Urothelium cell line (cell line): ENCODE data around the gene MEPE.
A peak's percentile ranks its signal among the peaks of the same experiment; 100 is the strongest.

Experiments
- DNase-seq: peaks from one replicate; pipeline ENCODE4 v3.0.0; 2011; ENCODE audit warnings: low spot score, mixed read lengths
- FAIRE-seq: peaks from 2 replicates; lab custom pipeline; 2011; peaks lifted over from hg19 to GRCh38; lab: Jason Lieb, UNC

Gene MEPE

DNA sequence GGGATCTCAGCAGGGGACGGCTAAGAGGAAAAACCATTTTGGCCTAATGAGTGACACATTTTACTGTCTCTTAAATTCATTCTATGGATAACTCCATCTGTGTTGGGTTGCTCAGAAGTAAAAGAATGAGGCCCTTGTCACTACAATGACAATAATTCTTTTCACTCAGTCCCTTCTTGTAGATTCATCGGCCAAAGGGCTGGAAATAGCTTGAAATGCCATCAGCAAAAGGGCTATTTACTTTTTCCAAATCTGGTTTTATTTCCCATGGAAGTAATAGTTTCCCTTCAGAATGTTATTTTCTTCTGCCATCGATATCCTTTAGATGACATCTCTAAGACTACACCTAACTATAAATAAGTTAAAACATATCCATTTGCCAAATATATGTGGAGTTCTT, 7.4 kb downstream of the MEPE start:
- DNase-seq (no peak), FAIRE-seq (no peak)

DNA sequence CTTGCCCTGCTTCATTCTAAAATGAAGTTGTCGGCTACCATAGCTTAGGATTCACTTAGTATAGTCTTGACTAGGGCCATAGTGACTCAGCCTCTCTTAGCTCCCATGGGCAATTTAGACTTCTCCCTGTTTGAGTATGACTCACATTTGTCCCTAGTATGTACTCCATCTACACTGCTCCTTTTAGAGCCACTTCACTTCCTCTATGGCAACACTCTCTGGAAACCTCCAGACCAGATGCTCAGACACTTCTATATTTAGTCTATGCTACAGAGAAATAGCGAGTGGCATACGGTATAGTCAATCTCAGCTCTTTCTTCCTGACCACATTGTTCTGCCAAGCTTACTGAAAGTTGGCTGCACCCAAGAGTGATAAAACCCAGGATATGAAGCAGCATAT, 11.2 kb downstream of the MEPE start:
- peak; percentile 57 for DNase-seq
- FAIRE-seq: peak; percentile 42

DNA sequence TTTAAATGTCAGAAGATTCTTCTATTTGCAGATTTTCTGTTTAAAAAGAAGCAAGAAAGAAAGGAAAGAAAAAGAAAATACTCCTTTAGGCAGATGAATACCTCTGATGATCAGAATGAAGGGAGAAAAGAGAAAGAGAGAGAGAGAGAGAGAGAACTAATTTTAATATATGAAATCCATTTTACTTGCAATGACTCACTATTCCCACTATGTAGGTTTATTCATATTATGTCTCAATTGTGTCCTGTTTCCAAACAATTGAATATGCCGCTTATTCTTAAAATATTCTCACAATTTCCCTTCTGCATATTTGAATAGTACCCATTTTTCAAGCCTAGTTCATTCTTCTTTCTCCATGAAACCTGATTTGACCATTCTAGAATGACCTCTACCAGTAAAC, 11.7 kb downstream of the MEPE start:
- FAIRE-seq (no peak), DNase-seq (no peak)

DNA sequence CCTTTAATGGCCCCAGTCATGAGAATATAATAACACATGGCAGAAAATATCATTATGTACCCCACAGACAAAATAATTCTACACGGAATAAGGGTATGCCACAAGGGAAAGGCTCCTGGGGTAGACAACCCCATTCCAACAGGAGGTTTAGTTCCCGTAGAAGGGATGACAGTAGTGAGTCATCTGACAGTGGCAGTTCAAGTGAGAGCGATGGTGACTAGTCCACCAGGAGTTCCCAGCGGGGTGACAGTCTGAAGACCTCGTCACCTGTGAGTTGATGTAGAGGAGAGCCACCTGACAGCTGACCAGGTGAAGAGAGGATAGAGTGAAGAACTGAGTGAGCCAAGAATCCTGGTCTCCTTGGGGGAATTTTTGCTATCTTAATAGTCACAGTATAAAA, 13.5 kb downstream of the MEPE start:
- FAIRE-seq: no peak
- DNase-seq: no peak

DNA sequence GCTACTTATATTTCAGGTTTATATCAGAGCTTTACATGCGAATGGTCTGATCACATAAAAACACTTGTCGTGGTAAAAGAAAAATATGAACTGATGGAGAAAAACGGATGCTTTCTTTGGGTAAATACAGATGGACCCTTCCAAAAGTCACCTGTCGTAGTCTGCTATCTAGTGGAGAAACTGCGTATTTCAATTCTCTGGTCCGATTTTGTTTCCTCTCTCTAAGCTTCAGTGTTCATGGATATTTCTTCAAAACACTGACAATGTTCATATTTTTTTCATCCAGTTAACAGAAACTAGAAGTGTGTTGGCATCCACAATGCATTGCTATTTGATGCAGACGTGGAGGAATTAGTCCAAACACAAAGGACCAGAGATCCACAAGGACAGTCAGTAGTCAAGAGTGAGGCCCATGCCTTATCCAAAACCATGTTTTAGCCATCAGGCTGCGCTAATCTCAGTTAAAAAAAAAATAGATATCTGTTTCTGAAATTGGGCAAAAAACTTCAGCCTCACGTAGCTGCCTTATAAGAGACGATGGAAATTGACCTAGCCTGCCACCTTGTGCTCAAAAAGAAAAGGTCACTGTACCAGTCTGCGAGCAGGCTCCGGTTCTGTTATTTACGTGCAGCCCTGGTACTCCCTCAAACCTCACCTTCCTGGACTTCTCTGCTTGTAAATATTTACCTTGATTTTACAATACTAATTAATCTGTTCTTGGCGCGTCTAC, 16.0 kb downstream of the MEPE start:
- no peak for FAIRE-seq
- DNase-seq: peak; percentile 51

DNA sequence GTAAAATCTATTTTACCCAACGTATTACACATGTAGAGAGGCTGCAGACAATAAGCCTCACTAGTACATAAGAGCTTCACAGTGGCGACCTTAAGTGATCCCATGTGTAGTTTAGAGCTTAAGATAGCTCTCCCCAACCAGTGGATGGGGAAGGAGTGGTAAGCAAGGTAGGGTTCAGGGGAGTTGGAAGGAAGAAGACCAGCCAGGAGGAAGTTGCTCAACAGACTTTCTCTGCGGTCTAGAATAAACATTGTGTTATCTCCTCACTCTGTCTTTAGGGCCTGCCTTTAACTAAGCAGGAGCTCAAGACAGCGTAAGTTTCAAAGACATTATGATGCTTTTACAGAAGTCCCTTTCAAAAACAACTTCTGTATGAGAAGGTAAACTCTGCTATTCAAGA, 16.8 kb downstream of the MEPE start:
- no peak for FAIRE-seq
- no peak for DNase-seq

DNA sequence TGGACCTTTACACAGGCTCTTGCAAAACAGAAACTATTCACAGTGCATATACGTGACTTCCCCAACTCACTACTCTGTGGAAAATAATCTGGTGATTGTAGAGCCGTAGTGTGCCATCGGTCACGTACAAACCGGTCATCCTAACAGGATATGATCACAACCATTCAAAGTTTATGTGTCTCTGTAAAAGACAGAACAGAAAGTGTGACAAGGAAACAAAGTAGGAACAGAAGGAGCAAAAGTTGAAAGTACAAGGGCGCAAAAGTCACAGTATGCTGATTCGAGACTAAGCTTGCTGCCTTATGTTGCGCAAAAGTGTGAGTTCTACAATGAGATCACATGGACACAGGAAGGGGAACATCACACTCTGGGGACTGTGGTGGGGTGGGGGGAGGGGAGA, 18.6 kb downstream of the MEPE start:
- FAIRE-seq: no peak
- DNase-seq: no peak

DNA sequence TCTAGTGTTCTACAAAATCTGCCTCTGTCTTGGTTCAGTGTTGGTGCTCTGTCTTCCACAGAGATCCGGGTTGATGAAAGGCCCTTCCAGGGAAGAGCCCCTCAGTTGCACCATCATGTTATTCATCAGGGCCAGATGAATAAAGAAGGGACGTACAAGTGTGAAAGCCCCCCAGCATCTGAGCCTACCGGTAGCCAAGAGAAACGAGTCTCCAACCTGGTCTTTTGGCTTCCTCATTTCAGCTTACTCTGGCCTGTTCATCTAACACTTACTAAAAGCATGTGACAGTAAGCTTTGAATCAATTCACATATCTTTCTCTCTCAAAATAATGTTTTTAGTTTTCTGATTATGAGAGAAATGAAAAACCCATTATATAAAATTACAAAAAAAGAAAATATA, 19.2 kb downstream of the MEPE start:
- no peak for FAIRE-seq
- no peak for DNase-seq

DNA sequence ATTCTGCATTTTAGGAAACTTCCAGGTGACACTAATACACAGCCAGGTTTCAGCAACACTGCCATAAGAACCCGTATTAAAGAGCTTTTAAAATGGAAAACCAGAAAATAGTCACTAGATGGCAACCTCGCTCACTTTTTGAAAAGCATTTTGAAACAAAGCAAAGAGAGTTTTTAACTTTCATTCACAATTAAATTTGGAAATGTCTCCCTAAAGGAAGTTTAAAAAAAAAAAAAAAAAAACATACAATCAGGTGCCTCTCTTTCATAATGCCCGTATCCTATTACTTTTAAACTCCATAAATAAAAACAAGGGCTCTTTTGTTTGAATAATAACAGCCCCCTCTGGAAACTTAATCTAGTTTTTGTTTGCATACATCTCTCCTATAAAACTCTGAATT, 20.3 kb downstream of the MEPE start:
- peak; percentile 26 for DNase-seq
- no peak for FAIRE-seq

DNA sequence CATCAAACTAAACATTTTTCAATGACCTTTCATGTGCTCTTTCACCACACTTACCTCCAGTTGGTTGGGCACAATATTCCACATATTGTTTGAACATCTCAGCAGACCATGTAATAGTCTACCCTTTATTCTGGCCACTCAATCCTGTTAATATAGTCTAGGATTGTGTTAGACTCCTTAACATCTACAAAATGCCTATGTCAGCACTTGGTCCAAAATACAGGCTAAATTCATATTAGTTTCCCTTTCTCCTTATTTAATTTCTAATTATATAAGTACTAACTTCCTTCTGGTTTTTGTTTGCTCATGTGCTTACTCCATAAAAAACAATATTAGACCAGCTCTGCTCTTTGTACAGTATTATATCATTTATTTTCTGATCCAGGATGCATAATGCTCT, 21.1 kb downstream of the MEPE start:
- FAIRE-seq: no peak

DNA sequence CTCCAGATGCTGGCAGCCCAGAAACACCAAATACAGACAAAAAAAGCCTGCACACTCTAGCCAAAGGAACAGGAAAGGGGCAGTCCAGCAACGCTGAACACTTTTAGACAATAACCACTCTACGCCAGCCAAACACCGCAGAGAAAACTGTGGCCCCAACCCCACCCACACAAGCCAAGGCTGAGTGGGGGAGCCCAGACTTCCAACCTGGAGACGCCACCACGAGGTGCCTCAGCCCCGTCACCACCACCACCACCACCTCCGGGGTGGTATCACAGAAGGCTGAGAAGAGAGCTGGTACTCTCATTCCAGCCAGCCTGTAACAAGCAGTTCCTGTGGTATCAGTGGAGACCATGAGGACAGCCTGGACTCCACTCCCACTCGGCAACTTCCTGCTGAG, 22.8 kb downstream of the MEPE start:
- no peak for FAIRE-seq
- no peak for DNase-seq

More for the DNA sequence above, 21.1 kb downstream of the MEPE start:
- no peak for DNase-seq

DNA sequence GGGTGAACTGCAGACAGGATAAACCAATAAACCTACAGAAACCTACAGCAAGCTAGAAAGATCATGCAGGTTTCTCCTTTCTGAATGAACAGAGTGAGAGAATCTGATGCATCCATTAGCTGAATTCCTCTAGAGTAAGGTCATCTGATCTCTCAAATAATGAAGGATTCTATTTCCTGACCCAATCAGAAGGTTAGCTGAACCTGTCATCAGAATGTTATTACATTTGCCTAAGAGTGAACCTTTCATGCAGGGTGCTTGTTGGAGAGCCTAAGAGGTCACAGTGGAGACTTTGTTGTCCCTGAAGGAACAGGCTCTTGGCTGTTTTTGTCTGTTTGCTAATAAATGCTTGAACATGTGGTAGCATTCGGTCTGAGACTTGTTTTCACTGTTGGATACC, 24.0 kb downstream of the MEPE start:
- no peak for DNase-seq
- no peak for FAIRE-seq

DNA sequence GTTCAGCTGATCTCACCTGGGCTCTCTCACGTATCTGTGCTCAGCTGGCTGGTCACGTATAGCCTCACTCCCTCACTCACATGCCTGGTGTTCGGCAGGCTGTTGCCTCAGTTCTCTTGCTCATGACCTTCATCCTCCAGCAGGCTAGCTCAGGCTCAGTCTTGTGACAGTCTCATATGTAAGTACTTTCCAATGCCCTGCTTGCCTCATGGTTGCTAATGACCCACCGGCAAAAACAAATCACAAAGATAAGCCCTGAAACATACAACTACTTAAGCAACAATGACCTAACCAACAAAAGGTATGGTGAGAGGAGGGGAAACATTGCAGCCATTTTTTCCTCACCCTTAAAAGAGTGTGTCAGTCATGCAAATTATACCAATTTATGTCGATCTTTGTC, 25.0 kb downstream of the MEPE start:
- no peak for FAIRE-seq
- DNase-seq: no peak

DNA sequence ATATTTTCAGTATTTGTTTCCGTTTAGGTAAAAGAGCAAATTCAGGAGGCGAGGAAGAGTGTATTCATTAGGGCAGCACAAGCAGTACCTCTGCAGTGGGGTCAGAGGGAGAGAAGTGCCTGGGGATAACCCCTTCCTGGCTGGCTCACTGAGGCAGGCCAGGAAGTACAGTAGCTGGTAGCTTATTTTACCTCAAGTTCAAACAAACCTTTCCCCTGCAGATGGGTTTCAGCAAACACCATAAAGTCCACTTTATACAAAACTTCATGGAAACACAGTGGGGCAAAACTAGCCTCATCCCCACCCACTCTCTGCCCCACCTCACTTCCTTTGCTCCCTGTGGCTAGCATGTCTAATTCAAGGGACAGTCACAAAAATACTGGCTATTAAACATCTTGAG, 29.5 kb downstream of the MEPE start:
- FAIRE-seq (no peak), DNase-seq (no peak)

DNA sequence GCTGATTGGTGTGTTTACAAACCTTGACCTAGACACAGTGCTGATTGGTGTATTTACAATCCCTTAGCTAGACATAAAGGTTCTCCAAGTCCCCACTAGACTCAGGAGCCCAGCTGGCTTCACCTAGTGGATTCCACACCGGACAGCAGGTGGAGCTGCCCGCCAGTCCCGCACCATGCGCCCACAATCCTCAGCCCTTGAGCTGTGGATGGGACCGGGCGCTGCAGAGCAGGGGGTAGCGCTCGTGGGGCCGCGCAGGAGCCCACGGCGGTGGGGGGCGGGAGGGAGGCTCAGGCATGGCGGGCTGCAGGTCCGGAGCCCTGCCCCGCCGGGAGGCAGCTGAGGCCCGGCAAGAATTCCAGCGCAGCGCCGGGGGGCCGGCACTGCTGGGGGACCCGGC, 30.7 kb downstream of the MEPE start:
- DNase-seq (no peak), FAIRE-seq (no peak)

DNA sequence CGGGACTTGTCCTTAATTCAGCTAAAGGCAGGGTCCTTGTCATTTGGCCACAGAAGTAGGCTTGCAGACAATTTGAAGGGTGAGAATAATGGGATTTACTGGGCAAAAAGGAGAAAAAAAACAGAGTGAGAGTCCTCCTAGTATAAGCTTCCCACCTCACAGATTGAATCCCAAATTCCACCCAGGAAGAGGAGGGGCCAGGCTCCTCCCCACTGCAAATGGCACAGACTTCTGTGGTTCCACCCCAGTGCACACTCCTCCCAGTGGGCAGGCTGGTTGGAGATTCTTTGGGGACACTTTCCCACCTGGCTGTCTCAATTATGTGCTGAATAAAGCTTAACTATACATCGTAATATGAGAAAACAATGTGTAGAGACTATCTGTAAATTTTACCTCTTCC, 31.6 kb downstream of the MEPE start:
- DNase-seq (no peak), FAIRE-seq (no peak)

DNA sequence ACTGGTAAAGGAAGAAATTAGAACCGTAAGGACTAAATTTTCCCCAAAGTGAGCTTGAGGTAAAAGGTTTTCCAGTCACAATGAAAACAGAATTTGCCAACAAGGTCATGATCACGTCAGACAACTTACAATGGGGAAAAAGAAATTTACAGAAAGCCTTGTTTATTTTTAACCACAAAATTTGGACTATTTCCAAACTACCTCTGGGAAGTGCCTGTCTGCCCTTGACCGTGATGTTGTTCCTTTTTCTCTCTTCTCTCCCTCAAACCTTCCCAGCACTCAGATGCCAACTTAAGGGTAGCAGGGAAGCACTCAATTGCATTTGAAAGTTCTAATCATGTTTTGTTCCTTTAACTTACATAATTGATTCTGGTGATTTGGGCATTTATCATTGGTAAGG, 32.5 kb downstream of the MEPE start:
- DNase-seq: no peak
- FAIRE-seq: no peak

DNA sequence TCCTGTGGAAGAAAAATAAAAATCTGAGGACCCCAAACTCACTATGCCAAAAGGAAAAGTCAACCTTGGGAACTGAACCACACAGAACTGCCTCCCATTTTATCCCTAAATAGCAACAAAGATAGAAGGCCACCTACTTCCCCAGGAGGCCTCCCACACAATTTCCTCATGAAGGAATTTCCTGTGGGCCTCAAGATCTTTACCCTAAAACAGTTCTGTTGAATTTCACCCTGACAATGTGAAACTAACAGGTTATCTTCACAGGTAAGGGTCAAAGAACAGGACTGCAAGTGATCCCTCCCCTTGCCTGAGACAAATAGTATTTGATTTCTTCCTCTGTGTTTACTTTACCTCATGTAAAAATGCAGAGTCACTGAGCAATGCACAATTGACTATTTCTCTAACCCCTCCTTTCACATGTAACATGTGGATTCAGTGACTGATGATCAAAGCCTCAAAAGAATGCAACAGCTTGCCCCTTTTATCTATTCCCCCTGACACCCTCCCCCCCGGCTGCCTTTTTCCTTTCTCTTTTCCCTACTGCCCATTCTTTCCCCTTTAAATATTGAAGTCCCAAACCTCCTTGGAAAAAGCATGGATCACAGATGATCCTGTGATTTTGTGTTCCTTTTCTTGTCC, 33.3 kb downstream of the MEPE start:
- peak; percentile 16 for DNase-seq
- FAIRE-seq: peak; percentile 23

DNA sequence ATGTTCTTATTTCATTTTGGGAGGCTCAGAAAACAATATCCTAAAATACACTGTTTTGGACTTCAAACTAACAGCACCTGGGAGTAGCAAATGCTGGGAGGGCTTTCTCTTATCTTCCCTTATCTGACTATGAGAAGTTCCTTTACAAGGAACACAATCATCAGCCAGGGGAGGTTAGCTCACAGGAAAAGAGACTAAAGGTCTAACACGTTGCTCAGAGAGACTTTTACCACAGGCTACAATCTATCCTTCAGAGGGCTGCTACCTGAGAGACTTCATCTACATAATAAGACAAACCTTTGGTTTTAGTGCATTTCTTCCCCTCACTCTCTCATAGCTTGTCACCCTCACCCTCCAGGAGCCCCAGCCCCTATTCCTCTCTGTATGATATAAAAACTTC, 35.8 kb downstream of the MEPE start:
- DNase-seq: no peak

DNA sequence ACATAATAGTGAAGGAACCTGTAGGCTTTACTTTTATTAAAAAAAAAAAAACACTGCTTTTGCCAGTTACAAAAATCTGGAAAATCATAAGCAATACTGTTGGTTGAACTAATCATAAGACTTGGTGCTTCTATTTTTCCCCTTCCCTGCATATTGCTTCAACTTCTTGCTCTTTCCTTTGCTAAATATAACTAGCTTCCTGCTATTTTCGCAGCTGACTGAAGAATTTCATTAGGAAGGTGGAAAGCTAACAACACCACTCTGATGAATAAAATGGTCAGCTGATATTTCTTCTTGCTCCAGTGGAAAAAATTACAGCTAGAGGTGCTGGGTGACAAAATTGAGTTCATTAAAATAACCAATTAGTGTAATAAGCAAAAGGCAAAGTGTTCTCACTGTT, 39.3 kb downstream of the MEPE start:
- FAIRE-seq (no peak), DNase-seq (no peak)

More for the DNA sequence above, 35.8 kb downstream of the MEPE start:
- FAIRE-seq: no peak

DNA sequence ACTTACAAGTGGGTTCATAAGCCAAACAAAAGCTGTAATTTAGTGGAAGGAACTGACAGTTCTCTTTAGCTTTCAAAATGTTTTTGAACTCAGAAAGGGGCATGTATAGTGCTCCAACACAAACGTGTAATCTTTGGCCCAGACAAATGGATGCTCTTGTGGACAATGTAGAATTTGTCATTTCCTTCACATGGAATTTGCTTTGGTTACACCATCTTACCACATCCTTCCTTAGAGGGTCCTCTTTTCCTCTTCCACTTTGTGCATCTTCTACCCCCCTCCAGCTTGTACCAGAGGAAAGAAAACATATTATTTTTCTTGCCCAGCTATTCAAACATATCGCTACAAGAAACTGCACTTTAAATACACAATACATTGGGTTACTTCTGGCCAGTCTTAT, 42.4 kb downstream of the MEPE start:
- DNase-seq (no peak), FAIRE-seq (peak; percentile 63)

DNA sequence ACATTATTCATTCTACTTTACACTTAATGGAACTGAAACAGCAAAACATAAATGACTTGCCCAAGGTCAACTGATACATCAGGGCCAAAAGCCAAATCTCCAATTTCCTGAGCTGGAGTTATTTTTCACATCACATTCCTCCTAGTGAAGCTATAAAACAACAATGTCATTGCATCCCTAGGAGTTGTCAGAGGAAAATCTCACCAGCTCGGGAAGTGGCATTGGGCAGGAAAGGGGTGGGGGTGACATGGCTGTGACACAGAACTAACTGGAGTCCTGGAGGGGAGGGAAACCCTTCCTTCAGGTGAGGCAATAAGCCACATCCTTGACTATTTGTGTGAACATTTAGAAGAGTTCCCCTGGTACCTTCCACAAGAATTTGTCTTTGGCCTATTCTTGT, 47.3 kb downstream of the MEPE start:
- FAIRE-seq (no peak), DNase-seq (no peak)

DNA sequence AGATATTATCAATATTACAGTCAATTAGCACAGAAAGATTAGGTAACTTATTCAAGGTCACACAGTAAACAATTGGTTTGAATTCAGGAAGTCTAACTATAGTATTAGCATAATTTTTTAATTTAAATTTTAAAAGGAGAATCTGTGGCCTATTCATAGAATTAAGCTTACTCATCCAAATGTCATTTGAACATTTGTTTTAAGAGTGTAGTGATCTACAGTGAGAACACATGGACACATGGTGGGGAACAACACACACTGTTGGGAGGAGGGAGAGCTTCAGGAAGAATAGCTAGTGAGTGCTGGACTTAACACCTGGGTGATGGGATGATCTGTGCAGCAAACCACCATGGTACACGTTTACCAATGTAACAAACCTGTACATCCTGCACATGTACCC, 48.3 kb downstream of the MEPE start:
- no peak for DNase-seq
- FAIRE-seq: no peak
